Measurements from ENCODE around the gene TSPAN6. TPM values are rescaled to one million over a fixed set of nuclear protein-coding genes. Genes with fewer than 3 reads are reported as not detected.

The TSPAN6 gene
- total and polyA plus RNA-seq, 9 of the 15 experiments (the other 6 are each of a cell fraction or from before 2014, with no cell fraction given): 0.04 to 0.68 (median 0.11) TPM; not detected in 6

GRCh38 chrX:100681599-100681998, 45.0 kb upstream of the TSPAN6 start (continued):
- TF ChIP-seq CEBPZ (IDR thresholded peaks at IDR 0.05; ENCODE audit: borderline replicate concordance, low read depth, low read length) (no peak), GTF2B (IDR thresholded peaks at IDR 0.05; ENCODE audit: extremely low read depth, insufficient read length) (no peak), SMAD2 (IDR thresholded peaks at IDR 0.05; ENCODE audit: low read depth, low read length) (no peak)

DNA sequence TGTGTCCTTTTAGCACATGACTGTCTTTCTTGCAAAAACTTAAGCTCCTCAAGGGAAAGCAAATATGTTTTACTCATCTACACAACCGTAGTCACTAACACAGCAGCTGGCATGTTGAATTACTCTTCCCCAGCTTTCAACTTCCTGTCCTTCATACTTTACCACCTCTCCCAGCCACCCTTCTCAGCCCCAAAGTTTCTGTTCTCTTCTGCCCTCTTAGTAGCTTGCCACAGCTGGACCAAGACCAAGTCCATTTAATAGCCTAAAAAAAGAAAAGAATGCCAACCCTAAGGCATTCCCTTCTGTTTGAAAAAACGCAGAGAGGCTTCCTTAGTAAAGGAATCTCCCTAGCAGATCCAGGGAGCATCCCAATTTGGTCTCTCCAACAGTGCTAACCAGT, 44.1 kb upstream of the TSPAN6 start:
- no peak for ATAC-seq
- intact Hi-C loops (cut with micrococcal nuclease): loop anchor here (10.0 kb wide), 1 partner anchor 604 kb away; no protein-coding TSS in a partner anchor
- H3K79me2 ChIP-seq (ENCODE audit: control insufficient read depth, insufficient read depth, low read length): no peaks in the 10 kb centered on the region
- no peak for TF ChIP-seq ZNF444 (CRISPR knock-in tag; IDR thresholded peaks at IDR 0.05)
- TF ChIP-seq KDM5B (IDR thresholded peaks at IDR 0.05; ENCODE audit: insufficient replicate concordance, low read depth, low read length): no peak
- TF ChIP-seq ZNF584 (CRISPR knock-in tag; IDR thresholded peaks at IDR 0.05; ENCODE audit: low read depth): no peak
- TF ChIP-seq HMG20B (CRISPR knock-in tag; IDR thresholded peaks at IDR 0.05): no peak
- TF ChIP-seq IRF2 (CRISPR knock-in tag; IDR thresholded peaks at IDR 0.05): no peak
- no peak for TF ChIP-seq ZNF561 (CRISPR knock-in tag; conservative IDR thresholded peaks at IDR 0.05)
- TF ChIP-seq NFIC (IDR thresholded peaks at IDR 0.05): no peak
- TF ChIP-seq ZEB2 (IDR thresholded peaks at IDR 0.05): no peak
- no peak for TF ChIP-seq ZNF764 (CRISPR knock-in tag; IDR thresholded peaks at IDR 0.05; ENCODE audit: low read depth)
- TF ChIP-seq BRD9 (IDR thresholded peaks at IDR 0.05; ENCODE audit: low read depth, partially characterized antibody): no peak
- no peak for TF ChIP-seq RB1 (IDR thresholded peaks at IDR 0.05; ENCODE audit: low read depth)
- TF ChIP-seq NFRKB (IDR thresholded peaks at IDR 0.05; ENCODE audit: low read depth): no peak
- no peak for TF ChIP-seq PHF8 (IDR thresholded peaks at IDR 0.05; ENCODE audit: borderline replicate concordance, low read length)
- no peak for TF ChIP-seq TCF7L2 (IDR thresholded peaks at IDR 0.05; ENCODE audit: low read depth, low read length)
- ChIA-PET CTCF (ENCODE audit: low intra/inter-chr PET ratio) (no interaction called here), POLR2A (interaction anchor here (1.0 kb wide), 1 partner anchor 18 kb away, joined by 3 read pairs; no protein-coding TSS in a partner anchor)
- H3K9ac ChIP-seq (ENCODE audit: insufficient read depth in 1 of 2, low read depth in 2 of 2, low read length in 2 of 2): no peak overlapping the region
- no peak overlapping the region for H3K27ac ChIP-seq (ENCODE audit: extremely low read depth, low read depth, low read length)
- H3K9me3 ChIP-seq (replicated peaks; ENCODE audit: control insufficient read depth, insufficient read depth, low read depth, low read length): no peaks in the 10 kb centered on the region
- in situ Hi-C loops (cut with MboI): loop anchor here (25.0 kb wide), 1 partner anchor 507 kb away; no protein-coding TSS in a partner anchor
- no peak overlapping the region for H3K4me3 ChIP-seq
- H3K27me3 ChIP-seq (ENCODE audit: control insufficient read depth in 2 of 2, insufficient read depth in 2 of 2, low read length in 2 of 2): no peaks in the 10 kb centered on the region
- no peak overlapping the region for H3K4me2 ChIP-seq (ENCODE audit: insufficient read depth, low read length)
- no peaks in the 10 kb centered on the region for H4K20me1 ChIP-seq (replicated peaks; ENCODE audit: control insufficient read depth, insufficient read depth, low read length)
- DNase-seq (ENCODE audit: extremely low read depth in 1 of 4, low spot score in 3 of 4): no peak
- BruUV-seq (replicated peaks): no TSS peak
- H3K36me3 ChIP-seq (ENCODE audit: control insufficient read depth, insufficient read depth, low read length): no peaks in the 10 kb centered on the region
- no peak overlapping the region for H2AFZ ChIP-seq (ENCODE audit: low read depth, low read length)
- no peak for FAIRE-seq
- WGBS (ENCODE audit: insufficient coverage, low coverage, missing lambda C conversion rate): 0% methylated on average over 2 of the region's 2 CpGs
- H3K9me1 ChIP-seq (ENCODE audit: control insufficient read depth, insufficient read depth, low read length): no peaks in the 10 kb centered on the region
- no peaks in the 10 kb centered on the region for H3K4me1 ChIP-seq (replicated peaks in 1 of 2; ENCODE audit: control insufficient read depth in 2 of 2, insufficient read depth in 2 of 2, low read length in 2 of 2)
